Measurements from ENCODE around the gene FGG. TPM values are rescaled to one million over a fixed set of nuclear protein-coding genes. Genes with fewer than 3 reads are reported as not detected.
"Not testable (repeated sequence)": the region's sequence is repeated elsewhere in the genome, so short reads cannot be mapped to it uniquely, and the experiment has no call there.

FGG gene
- total and polyA plus RNA-seq, 10 of the 15 experiments (the other 5 are each of a cell fraction or from before 2014, with no cell fraction given) = 1.8 TPM; not detected in 9

DNA sequence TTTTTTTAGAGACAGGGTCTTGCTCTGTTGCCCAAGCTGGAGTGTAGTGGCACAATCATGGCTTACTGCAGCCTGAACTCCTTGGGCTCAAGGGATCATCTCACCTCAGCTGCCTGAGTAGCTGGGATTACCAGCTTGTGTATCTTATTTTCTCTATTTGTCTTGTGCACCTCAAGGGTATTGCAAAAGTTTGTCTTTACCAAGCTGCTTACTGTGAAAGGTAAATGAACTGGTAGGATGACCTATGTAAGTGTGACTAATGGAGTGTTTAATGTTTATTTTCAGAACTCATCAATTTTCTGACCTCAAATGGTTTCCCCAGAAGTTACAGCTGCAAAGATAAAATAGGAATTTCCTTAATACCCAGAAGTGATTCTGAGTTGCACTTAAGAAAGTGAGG is 16.6 kb downstream of the FGG start:
- no peak for ATAC-seq
- ChIA-PET SMC1A (ENCODE audit: uncharacterized antibody, unreplicated experiment) (no interaction called here), CTCF (interaction anchor here (0.7 to 1.8 kb wide), 3 partner anchors 23 to 350 kb away, joined by 3 to 5 read pairs (median 3); no protein-coding TSS in a partner anchor), RAD21 (ENCODE audit: unreplicated experiment) (interaction anchor here (0.7 kb wide), 1 partner anchor 37 kb away, joined by 3 read pairs; no protein-coding TSS in a partner anchor), POLR2A (interaction anchor here (0.6 kb wide), 1 partner anchor 19 kb away, joined by 3 read pairs; no protein-coding TSS in a partner anchor)
- no peaks in the 10 kb centered on the region for H3K36me3 ChIP-seq (ENCODE audit: control insufficient read depth in 2 of 2, insufficient read depth in 2 of 2, low read length in 1 of 2)
- no peak overlapping the region for H3K4me3 ChIP-seq
- H3K4me2 ChIP-seq (ENCODE audit: control insufficient read depth, insufficient read depth) = no peak overlapping the region
- no peaks in the 10 kb centered on the region for H3K27me3 ChIP-seq (replicated peaks in 1 of 2; ENCODE audit: control insufficient read depth in 2 of 2, insufficient read depth in 2 of 2, low read length in 1 of 2)
- H3K9ac ChIP-seq (ENCODE audit: control insufficient read depth, insufficient read depth, low read length) = no peak overlapping the region
- H3K4me1 ChIP-seq (ENCODE audit: control insufficient read depth, insufficient read depth, low read length) = no peaks in the 10 kb centered on the region
- intact Hi-C loops (cut with micrococcal nuclease; ENCODE audit: unreplicated experiment) = no loop called here
- no peak for FAIRE-seq
- BruUV-seq (replicated peaks) = no TSS peak
- H2AFZ ChIP-seq (ENCODE audit: control insufficient read depth, low read depth, low read length) = no peak overlapping the region
- no peaks in the 10 kb centered on the region for H3K9me3 ChIP-seq (replicated peaks; ENCODE audit: control insufficient read depth, insufficient read depth, low read length)
- TF ChIP-seq IKZF2 (IDR thresholded peaks at IDR 0.05) (no peak), JUND (IDR thresholded peaks at IDR 0.05; ENCODE audit: low read depth, low read length) (no peak), KDM1A (IDR thresholded peaks at IDR 0.05; ENCODE audit: borderline replicate concordance) (no peak), TARDBP (IDR thresholded peaks at IDR 0.05; ENCODE audit: borderline replicate concordance) (no peak), EZH2 (IDR thresholded peaks at IDR 0.05; ENCODE audit: borderline replicate concordance, control insufficient read depth, low read depth, low read length) (no peak)
- TF ChIP-seq, protein P1, sequence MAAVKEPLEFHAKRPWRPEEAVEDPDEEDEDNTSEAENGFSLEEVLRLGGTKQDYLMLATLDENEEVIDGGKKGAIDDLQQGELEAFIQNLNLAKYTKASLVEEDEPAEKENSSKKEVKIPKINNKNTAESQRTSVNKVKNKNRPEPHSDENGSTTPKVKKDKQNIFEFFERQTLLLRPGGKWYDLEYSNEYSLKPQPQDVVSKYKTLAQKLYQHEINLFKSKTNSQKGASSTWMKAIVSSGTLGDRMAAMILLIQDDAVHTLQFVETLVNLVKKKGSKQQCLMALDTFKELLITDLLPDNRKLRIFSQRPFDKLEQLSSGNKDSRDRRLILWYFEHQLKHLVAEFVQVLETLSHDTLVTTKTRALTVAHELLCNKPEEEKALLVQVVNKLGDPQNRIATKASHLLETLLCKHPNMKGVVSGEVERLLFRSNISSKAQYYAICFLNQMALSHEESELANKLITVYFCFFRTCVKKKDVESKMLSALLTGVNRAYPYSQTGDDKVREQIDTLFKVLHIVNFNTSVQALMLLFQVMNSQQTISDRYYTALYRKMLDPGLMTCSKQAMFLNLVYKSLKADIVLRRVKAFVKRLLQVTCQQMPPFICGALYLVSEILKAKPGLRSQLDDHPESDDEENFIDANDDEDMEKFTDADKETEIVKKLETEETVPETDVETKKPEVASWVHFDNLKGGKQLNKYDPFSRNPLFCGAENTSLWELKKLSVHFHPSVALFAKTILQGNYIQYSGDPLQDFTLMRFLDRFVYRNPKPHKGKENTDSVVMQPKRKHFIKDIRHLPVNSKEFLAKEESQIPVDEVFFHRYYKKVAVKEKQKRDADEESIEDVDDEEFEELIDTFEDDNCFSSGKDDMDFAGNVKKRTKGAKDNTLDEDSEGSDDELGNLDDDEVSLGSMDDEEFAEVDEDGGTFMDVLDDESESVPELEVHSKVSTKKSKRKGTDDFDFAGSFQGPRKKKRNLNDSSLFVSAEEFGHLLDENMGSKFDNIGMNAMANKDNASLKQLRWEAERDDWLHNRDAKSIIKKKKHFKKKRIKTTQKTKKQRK (IDR thresholded peaks at IDR 0.05; ENCODE audit: low read depth, low read length) = no peak
- in situ Hi-C loops (cut with MboI) = no loop called here
- H3K79me2 ChIP-seq (ENCODE audit: control insufficient read depth, insufficient read depth, low read length) = no peaks in the 10 kb centered on the region
- H3K27ac ChIP-seq (ENCODE audit: control insufficient read depth, insufficient read depth) = no peak overlapping the region
- no peak for DNase-seq (ENCODE audit: low read depth, low spot score)
- no peaks in the 10 kb centered on the region for H4K20me1 ChIP-seq (ENCODE audit: control insufficient read depth, insufficient read depth)

DNA sequence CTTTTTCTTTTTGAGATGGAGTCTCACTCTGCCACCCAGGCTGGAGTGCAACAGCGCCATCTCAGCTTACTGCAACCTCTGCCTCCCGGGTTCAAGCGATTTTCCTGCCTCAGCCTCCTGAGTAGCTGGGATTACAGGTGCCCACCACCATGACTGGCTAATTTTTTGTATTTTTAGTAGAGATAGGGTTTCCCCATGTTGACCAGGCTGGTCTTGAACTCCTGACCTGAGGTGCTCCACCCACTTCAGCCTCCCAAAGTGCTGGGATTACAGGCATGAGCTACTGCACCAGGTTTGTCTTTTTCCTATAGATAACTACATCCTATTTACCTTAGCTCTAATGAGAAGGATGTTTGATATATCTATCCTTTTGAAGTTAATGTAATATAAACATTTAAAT is 18.1 kb downstream of the FGG start:
- WGBS (ENCODE audit: insufficient coverage, insufficient replicate concordance, low lambda C conversion rate, missing lambda C conversion rate) = 8% methylated on average over 3 of the region's 3 CpGs
- H3K36me3 ChIP-seq (ENCODE audit: control insufficient read depth in 2 of 2, insufficient read depth in 2 of 2, low read length in 1 of 2); in situ Hi-C loops (cut with MboI); H3K4me2 ChIP-seq (ENCODE audit: control insufficient read depth, insufficient read depth); H3K4me1 ChIP-seq (ENCODE audit: control insufficient read depth, insufficient read depth, low read length); FAIRE-seq; H3K27me3 ChIP-seq (replicated peaks in 1 of 2; ENCODE audit: control insufficient read depth in 2 of 2, insufficient read depth in 2 of 2, low read length in 1 of 2); H4K20me1 ChIP-seq (ENCODE audit: control insufficient read depth, insufficient read depth); H2AFZ ChIP-seq (ENCODE audit: control insufficient read depth, low read depth, low read length); H3K9ac ChIP-seq (ENCODE audit: control insufficient read depth, insufficient read depth, low read length); H3K27ac ChIP-seq (ENCODE audit: control insufficient read depth, insufficient read depth); H3K4me3 ChIP-seq; ATAC-seq; DNase-seq (ENCODE audit: low read depth, low spot score); H3K79me2 ChIP-seq (ENCODE audit: control insufficient read depth, insufficient read depth, low read length); H3K9me3 ChIP-seq (replicated peaks; ENCODE audit: control insufficient read depth, insufficient read depth, low read length); intact Hi-C loops (cut with micrococcal nuclease; ENCODE audit: unreplicated experiment); POLR2A ChIA-PET; BruUV-seq (replicated peaks): not testable (repeated sequence)
- SMC1A ChIA-PET (ENCODE audit: uncharacterized antibody, unreplicated experiment) = interaction anchor here (0.6 to 1.8 kb wide), 3 partner anchors 8 to 35 kb away, joined by 3 to 5 read pairs (median 3); no protein-coding TSS in a partner anchor
- CTCF ChIA-PET = interaction anchor here (1.2 to 1.8 kb wide), 3 partner anchors 24 to 42 kb away, joined by 4 to 9 read pairs (median 5); no protein-coding TSS in a partner anchor
- RAD21 ChIA-PET (ENCODE audit: unreplicated experiment) = interaction anchor here (1.2 kb wide), 1 partner anchor 35 kb away, joined by 3 read pairs; no protein-coding TSS in a partner anchor

Measured in GM12878 (cell line).